K562 (cell line): ENCODE results near the gene MLKL. TPM values are rescaled to one million over a fixed set of nuclear protein-coding genes. Genes with fewer than 3 reads are reported as not detected.

Source experiments
- HMBOX1 ChIP-seq: sonication (generic); IDR thresholded peaks from 2 replicates; pipeline ENCODE4 v1.6.1; 2016
- KDM4B ChIP-seq, 2 experiments: fragments of 450-650 bp in 1 of 2; sonication (generic) in 1 of 2; IDR thresholded peaks; 2 replicates each; pipeline ENCODE4 v1.6.1; 2016 to 2017; ENCODE audit warnings: borderline replicate concordance in 2 of 2, antibody characterized with exemption in 1 of 2, low read depth in 1 of 2, mild to moderate bottlenecking in 1 of 2
- KDM5B ChIP-seq: fragments of 200-600 bp; sonication (generic); IDR thresholded peaks from 2 replicates; pipeline ENCODE4 v1.6.1; 2012; ENCODE audit warnings: low read depth, mild to moderate bottlenecking, moderate library complexity, low read length, control low read depth, inconsistent platforms; ENCODE audit not compliant: insufficient replicate concordance
- MCM5 ChIP-seq: fragments of 450-650 bp; IDR thresholded peaks from 2 replicates; pipeline ENCODE4 v1.6.1; 2016; ENCODE audit warnings: low read depth
- NR1H2 ChIP-seq: sonication (generic); formaldehyde crosslinking; IDR thresholded peaks from 2 replicates; pipeline ENCODE4 v1.4.0; 2020; ENCODE audit warnings: mild to moderate bottlenecking, missing genetic modification reagents
- SMC3 ChIP-seq: conservative IDR thresholded peaks from 2 replicates; pipeline ENCODE4 v1.6.1; 2011; ENCODE audit warnings: low read depth, low read length, improper control_type of control experiment; ENCODE audit not compliant: insufficient read depth
- SRSF9 ChIP-seq: fragments of 200-400 bp; formaldehyde crosslinking; IDR thresholded peaks from 2 replicates; pipeline ENCODE4 v1.6.1; 2017; ENCODE audit warnings: low read depth, low read length, borderline replicate concordance
- SUPT5H ChIP-seq: fragments of 450-650 bp; IDR thresholded peaks from 2 replicates; pipeline ENCODE4 v1.6.1; 2016
- TAL1 ChIP-seq: fragments of 450-650 bp; IDR thresholded peaks from 2 replicates; pipeline ENCODE4 v1.6.1; 2016; ENCODE audit warnings: mild to moderate bottlenecking
- TEAD2 ChIP-seq: fragments of 450-650 bp; IDR thresholded peaks from 2 replicates; pipeline ENCODE4 v1.6.1; 2016; ENCODE audit warnings: missing genetic modification characterization, control low read depth, missing compliant biosample characterization
- THAP7 ChIP-seq: fragments of 250-450 bp; sonication (Bioruptor Pico); IDR thresholded peaks from 2 replicates; pipeline ENCODE4 v1.5.0; 2021
- THRA ChIP-seq: fragments of 450-650 bp; IDR thresholded peaks from 2 replicates; pipeline ENCODE4 v1.6.1; 2017; ENCODE audit warnings: mild to moderate bottlenecking, moderate library complexity
- ZNF639 ChIP-seq, 2 experiments: fragments of 200-800 bp in 1 of 2; sonication (Bioruptor generic) in 1 of 2; sonication (generic) in 1 of 2; formaldehyde crosslinking in 1 of 2; IDR thresholded peaks in 1 of 2; conservative IDR thresholded peaks in 1 of 2; 2 replicates each; pipeline versions ENCODE4 v1.5.0 to v1.6.1; 2016 to 2020; ENCODE audit warnings: missing compliant biosample characterization in 1 of 2, missing genetic modification characterization in 1 of 2, missing genetic modification reagents in 1 of 2
- polyA plus RNA-seq, 8 experiments: library from polyadenylated mRNA; depleted of rRNA in 4 of 8; stranded (reverse) in 5 of 8; unstranded in 3 of 8; fragments of >200 nt; fragmentation: Nextera tagmentation in 2 of 8; fragmentation: Illumina TruSeq in 1 of 8; extraction: Ambion mirVana in 2 of 8; extraction: Trizol in 1 of 8; gene quantifications; 2 replicates each; pipeline versions ENCODE4 v1.2.1 to v1.2.3, GENCODE V29; 2011 to 2014; ENCODE audit warnings: inconsistent platforms in 1 of 8, missing spikeins in 1 of 8
- total RNA-seq, 7 experiments: library from RNA; depleted of rRNA in 6 of 7; stranded (reverse); fragments of >200 nt in 6 of 7; fragmentation: Illumina TruSeq in 2 of 7; extraction: Trizol in 2 of 7; gene quantifications; 2 replicates each; pipeline versions ENCODE4 v1.2.1 to v1.2.3, GENCODE V29; 2011 to 2021; ENCODE audit warnings: low replicate concordance in 1 of 7
- TF ChIP-seq, protein P1 (sequence below): sonication (generic); formaldehyde crosslinking; IDR thresholded peaks from 2 replicates; pipeline ENCODE4 v1.8.0; 2022; ENCODE audit warnings: missing genetic modification reagents, mild to moderate bottlenecking, moderate library complexity, borderline replicate concordance

MLKL gene
- total and polyA plus RNA-seq, 9 of the 15 experiments (the other 6 are each of a cell fraction or from before 2014, with no cell fraction given), result 1.6 to 6.1 (median 4.8) TPM

GRCh38 chr16:74667255-74667700 lies 33.4 kb downstream of the MLKL start (continued):
- no peak for TF ChIP-seq THRA
- no peak for TF ChIP-seq THAP7 (CRISPR knock-in tag)
- TF ChIP-seq SMC3, result no peak
- TF ChIP-seq, protein P1, sequence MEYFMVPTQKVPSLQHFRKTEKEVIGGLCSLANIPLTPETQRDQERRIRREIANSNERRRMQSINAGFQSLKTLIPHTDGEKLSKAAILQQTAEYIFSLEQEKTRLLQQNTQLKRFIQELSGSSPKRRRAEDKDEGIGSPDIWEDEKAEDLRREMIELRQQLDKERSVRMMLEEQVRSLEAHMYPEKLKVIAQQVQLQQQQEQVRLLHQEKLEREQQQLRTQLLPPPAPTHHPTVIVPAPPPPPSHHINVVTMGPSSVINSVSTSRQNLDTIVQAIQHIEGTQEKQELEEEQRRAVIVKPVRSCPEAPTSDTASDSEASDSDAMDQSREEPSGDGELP (CRISPR knock-in tag), result no peak
- no peak for TF ChIP-seq MCM5
- no peak for TF ChIP-seq KDM5B
- TF ChIP-seq TEAD2 (tag), result no peak; the same call in 1 of the 2 replicates
- TF ChIP-seq TAL1, result no peak
- no peak for TF ChIP-seq SUPT5H
- no peak for TF ChIP-seq NR1H2 (CRISPR knock-in tag)
- TF ChIP-seq ZNF639 (CRISPR knock-in tag; conservative IDR thresholded peaks at IDR 0.05 in 1 of 2, IDR thresholded peaks at IDR 0.05 in 1 of 2), result no peak
- no peak for TF ChIP-seq SRSF9
- TF ChIP-seq HMBOX1, result no peak
- no peak for TF ChIP-seq KDM4B (IDR thresholded peaks at IDR 0.05; ENCODE audit: borderline replicate concordance in 2 of 2, low read depth in 1 of 2)
